ENCODE data around the gene NDFIP2.

Gene NDFIP2

GRCh38 chr13:79480954-79481684 lies at the start of gene NDFIP2:
Gene NDFIP2 (plus strand): TSS chr13:79481155. CDS start chr13:79481204, 49 bp downstream.
- DNase-seq, result peak; percentile 32

DNA sequence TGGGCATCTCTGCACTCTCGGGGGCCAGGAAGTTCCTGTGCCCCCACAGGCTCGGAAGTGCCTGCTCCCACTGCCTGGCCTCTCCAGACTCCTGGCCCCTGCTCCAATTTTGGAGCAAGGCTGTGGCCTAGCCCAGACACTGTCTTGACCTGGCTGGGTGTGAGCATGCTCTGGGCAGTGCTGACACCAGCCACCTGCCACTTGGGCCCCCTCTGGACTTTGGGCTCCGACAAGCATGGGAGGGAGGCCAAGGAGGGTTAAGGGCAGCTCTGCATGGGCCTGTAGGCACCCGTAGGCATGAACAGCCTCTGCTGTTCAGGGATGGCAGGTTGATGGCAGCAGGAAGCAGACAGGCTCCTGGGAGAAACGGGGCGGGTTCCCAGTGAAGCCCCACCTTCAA lies 48.9 kb upstream of the NDFIP2 start:
- no peak for DNase-seq

GRCh38 chr13:79432992-79433391 lies 48.0 kb upstream of the NDFIP2 start:
- no peak for DNase-seq

DNA sequence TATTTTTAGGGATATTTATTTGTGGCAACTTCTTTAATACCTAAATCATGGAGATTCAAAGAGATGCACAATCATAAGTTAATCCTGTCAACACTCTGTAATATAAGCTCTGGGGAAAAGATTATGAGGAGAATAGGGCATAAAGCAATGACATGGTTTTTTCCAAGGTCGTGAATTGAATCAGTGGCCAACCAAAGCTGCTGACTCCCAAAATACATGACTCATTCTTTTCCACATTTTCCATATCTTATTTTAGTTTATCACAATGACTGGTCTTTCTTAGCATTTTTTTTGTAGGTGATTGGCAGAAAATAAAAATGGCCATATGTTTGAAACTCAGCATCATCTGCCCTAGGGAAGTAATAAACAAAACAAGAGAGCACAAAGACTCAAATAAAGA lies 46.4 kb upstream of the NDFIP2 start:
- no peak for DNase-seq

GRCh38 chr13:79435561-79435990 lies 45.4 kb upstream of the NDFIP2 start:
- no peak for DNase-seq

DNA sequence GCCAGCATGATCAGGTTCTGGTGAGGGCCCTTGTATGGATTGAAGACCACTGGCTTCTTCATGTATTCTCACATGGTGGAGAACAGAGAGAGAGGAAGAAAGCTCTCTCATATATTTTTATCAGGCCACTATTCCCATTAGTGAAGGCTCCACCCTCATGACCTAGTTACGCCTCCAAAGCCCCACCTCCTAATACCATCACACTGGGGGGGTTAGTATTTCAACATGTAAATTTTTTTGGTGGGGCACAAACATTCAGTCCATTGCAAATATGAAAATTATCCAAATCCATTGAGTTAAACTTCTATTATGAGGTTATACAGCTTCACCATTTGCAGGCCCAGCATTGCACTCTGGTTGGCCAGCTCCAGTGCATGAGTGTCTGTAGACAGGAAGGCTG lies 41.7 kb upstream of the NDFIP2 start:
- DNase-seq, result no peak

GRCh38 chr13:79440958-79441528 lies 39.9 kb upstream of the NDFIP2 start:
- no peak for DNase-seq

- no peak for DNase-seq
Observed at GRCh38 chr13:79442221-79442620, 38.7 kb upstream of the NDFIP2 start.

DNA sequence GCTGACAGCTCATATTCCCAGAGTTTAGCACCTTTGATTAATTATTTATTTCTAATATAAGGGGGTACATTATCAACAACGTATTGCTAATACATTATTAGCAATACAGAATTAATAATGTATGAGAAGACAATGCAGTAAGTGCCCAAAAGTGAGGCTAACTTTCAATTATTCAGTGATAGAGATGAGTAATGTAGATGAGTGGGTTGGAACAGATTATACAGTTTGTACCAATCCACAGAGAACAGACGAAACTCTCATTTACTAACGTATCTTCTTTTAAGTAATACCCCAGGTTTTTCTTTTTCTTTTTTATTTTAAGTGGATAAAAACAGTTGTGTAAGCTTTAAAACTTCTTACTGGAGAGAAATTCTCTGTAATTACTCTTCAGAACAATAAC lies 38.2 kb upstream of the NDFIP2 start:
- DNase-seq, result no peak

DNA sequence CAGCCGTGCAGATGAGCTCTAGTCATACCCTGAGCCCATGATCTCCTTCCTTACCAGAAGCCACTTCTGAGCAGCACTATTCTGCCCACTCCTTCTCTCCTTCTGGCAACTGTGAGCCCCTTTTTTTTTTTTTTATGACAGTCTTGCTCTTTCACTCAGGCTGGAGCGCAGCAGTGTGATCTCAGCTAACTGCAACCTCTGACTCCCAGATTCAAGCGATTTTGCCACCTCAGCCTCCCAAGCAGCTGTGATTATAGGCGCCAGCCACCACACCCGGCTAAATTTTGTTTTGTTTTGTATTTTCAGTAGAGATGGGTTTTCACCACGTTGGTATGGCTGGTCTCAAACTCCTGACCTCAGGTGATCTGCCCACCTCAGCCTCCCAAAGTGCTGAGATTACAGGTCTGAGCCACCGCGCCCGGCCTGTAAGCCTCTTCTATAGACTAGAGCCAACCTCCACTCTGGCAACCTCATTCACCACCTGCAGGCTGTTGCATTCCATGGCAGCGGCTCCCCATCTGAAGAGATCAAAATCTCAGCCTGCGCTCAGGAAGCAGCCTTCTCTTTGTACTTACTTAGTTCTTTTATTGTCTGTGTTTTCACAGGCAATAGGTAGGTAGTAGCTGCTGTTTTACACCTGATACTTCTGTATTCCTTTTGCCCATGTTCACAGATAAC lies 34.8 kb upstream of the NDFIP2 start:
- no peak for DNase-seq

- no peak for DNase-seq
Observed at GRCh38 chr13:79447141-79447540, 33.8 kb upstream of the NDFIP2 start.

DNA sequence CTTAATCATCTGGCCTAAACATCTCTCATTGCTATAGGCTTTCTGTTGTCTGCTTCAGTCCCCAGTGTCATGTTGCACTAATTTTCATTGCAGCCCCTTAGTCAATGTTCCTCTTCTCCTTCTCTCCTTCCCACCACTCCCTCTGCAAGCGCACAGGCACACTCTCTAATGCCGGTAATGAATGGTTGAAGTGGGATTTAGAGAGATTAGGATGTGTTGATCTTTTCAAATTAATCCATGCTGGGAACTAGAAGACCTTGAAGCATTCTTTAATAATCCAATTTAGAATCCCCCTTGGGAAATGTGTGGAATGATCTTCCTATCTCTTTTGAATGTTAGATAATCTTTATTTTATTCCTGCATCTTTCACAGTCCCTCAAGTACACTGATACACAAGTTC lies 33.2 kb upstream of the NDFIP2 start:
- no peak for DNase-seq

DNA sequence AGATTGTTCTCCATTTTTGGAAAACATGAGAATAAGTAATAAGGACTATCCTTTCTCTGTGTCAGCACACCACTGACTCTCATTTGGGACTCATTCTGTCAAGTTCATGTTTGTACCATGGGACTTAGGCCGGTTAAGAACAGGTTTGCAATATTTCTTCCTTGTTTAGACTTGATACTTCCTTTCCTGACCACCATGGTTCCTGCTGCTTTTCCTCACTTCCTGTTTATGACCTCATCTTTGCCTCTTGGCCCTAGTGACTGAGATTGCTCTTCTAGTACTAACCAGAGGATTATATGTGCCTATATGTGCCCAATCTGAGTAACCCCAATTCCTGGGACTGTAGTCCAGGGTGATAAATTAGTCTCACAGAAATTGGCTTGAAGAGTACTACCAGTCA lies 32.5 kb upstream of the NDFIP2 start:
- DNase-seq, result no peak

DNA sequence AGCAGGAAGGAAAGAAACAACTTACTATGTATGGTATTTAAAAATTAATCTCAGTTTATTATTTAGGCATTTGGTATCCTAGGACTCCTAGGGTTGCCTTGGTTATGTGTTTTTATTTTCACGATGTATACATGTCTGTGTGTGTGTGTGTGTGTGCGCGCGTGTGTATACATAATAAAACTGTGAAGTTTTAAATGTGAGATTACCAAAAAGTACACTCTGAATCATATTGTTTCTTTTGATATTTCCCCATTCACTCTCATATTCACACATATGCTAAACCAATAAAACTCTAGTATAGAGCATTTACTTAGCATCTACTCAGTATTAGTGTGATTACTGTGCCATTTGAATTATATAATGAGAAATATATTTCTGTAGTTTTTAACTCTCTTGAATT lies 30.8 kb upstream of the NDFIP2 start:
- DNase-seq, result no peak

DNA sequence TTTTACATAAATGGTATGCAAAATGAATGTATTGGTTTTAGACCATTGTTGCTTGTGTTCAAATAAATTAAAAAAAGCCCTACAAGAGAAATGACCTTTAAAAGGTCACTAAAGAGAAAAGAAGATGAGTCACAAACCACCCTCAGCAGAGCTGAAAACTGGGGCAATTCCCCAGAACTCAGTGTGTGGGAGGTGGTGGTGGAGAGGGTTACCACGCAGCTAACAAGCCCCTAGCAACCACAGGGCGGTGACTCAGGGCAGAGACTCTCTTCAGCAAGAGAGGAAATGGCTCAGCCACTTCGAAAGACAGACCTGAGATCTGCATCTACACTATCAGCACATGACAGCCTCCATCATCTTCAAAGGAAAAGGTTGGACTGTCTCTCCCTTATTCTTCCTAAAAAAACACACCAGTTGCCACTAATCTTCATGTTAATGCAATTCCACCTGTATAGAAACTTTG lies 29.4 kb upstream of the NDFIP2 start:
- DNase-seq, result no peak

- no peak for DNase-seq
Observed at GRCh38 chr13:79452239-79452913, 28.6 kb upstream of the NDFIP2 start.

- no peak for DNase-seq
Observed at GRCh38 chr13:79455331-79455730, 25.6 kb upstream of the NDFIP2 start.

- DNase-seq, result no peak
Observed at GRCh38 chr13:79456051-79456450, 24.9 kb upstream of the NDFIP2 start.

- no peak for DNase-seq
Observed at GRCh38 chr13:79456656-79457365, 24.1 kb upstream of the NDFIP2 start.

GRCh38 chr13:79457390-79457789 lies 23.6 kb upstream of the NDFIP2 start:
- no peak for DNase-seq

- DNase-seq, result no peak
Observed at GRCh38 chr13:79457948-79458347, 23.0 kb upstream of the NDFIP2 start.

DNA sequence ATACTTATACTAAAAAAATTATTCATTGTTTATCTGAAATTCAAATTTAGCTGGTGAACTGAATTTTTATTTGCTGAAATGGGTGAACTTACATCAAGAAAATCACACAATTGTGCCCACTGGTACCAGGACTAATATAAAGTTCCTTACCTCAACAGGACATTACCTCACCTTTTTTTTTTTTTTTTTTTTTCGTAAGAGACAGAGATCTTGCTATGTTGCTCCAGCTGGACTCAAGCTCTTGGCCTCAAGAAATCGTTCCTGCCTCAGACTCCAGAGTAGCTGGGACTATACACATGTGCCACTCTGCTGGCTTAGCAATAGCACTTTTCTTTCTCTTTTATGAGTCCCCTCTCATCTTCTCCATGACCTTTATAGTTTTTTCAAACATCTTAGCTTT lies 22.5 kb upstream of the NDFIP2 start:
- no peak for DNase-seq

- no peak for DNase-seq
Observed at GRCh38 chr13:79459906-79460305, 21.0 kb upstream of the NDFIP2 start.

All from 8988T (cell line).